ENCODE measurements around the gene TMEM141.
"Not testable (repeated sequence)": the region's sequence is repeated elsewhere in the genome, so short reads cannot be mapped to it uniquely, and the experiment has no call there.

TMEM141 gene

GRCh38 chr9:136831002-136831719, 40.0 kb downstream of the TMEM141 start:
- in situ Hi-C loops (cut with MboI; ENCODE audit: low pct_unique_long_range_greater_than_20kb, low sequenced_read_pairs, unreplicated experiment): no loop called here
- TF ChIP-seq, protein P1, sequence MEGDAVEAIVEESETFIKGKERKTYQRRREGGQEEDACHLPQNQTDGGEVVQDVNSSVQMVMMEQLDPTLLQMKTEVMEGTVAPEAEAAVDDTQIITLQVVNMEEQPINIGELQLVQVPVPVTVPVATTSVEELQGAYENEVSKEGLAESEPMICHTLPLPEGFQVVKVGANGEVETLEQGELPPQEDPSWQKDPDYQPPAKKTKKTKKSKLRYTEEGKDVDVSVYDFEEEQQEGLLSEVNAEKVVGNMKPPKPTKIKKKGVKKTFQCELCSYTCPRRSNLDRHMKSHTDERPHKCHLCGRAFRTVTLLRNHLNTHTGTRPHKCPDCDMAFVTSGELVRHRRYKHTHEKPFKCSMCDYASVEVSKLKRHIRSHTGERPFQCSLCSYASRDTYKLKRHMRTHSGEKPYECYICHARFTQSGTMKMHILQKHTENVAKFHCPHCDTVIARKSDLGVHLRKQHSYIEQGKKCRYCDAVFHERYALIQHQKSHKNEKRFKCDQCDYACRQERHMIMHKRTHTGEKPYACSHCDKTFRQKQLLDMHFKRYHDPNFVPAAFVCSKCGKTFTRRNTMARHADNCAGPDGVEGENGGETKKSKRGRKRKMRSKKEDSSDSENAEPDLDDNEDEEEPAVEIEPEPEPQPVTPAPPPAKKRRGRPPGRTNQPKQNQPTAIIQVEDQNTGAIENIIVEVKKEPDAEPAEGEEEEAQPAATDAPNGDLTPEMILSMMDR (IDR thresholded peaks at IDR 0.05; ENCODE audit: extremely low read depth, insufficient read depth, missing control alignments): no peak
- DNase-seq (ENCODE audit: low spot score): no peak

- no peak for DNase-seq (ENCODE audit: low spot score)
- in situ Hi-C loops (cut with MboI; ENCODE audit: low pct_unique_long_range_greater_than_20kb, low sequenced_read_pairs, unreplicated experiment): no loop called here
- TF ChIP-seq, protein P1 (IDR thresholded peaks at IDR 0.05; ENCODE audit: extremely low read depth, insufficient read depth, missing control alignments): no peak
These were observed 40.6 kb downstream of the TMEM141 start for GRCh38 chr9:136831720-136832104.

GRCh38 chr9:136832581-136832980, 41.4 kb downstream of the TMEM141 start:
- in situ Hi-C loops (cut with MboI; ENCODE audit: low pct_unique_long_range_greater_than_20kb, low sequenced_read_pairs, unreplicated experiment): no loop called here
- DNase-seq (ENCODE audit: low spot score): no peak
- TF ChIP-seq, protein P1 (IDR thresholded peaks at IDR 0.05; ENCODE audit: extremely low read depth, insufficient read depth, missing control alignments): no peak

DNA sequence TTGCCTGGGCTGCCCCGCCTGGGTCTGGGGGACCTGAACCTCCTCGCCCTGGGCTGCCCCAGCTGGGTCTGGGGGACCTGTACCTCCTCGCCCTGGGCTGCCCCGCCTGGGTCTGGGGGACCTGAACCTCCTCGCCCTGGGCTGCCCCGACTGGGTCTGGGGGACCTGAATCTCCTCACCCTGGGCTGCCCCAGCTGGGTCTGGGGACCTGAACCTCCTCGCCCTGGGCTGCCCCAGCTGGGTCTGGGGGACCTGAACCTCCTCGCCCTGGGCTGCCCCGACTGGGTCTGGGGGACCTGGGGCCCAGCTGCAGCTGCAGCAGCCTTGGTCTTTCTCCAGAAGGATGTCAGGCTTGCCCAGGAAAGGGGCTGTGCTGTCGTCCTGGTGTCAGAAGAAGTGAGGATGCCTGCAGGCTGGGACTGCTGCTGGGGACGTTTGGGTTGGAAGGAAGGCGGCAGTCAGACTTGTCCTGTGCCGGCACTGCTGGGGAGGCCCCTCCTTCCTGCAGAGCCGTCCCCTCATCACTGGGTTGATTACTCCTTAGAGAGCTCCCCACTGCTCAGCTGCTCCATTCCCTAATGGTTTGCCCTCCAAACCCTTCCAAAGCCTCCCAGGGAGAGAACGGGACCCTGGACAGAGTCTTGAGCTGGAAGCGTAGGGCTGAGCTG, 42.4 kb downstream of the TMEM141 start:
- in situ Hi-C loops (cut with MboI; ENCODE audit: low pct_unique_long_range_greater_than_20kb, low sequenced_read_pairs, unreplicated experiment); DNase-seq (ENCODE audit: low spot score): not testable (repeated sequence)

- no peak for DNase-seq (ENCODE audit: low spot score)
- TF ChIP-seq, protein P1 (IDR thresholded peaks at IDR 0.05; ENCODE audit: extremely low read depth, insufficient read depth, missing control alignments): no peak
- in situ Hi-C loops (cut with MboI; ENCODE audit: low pct_unique_long_range_greater_than_20kb, low sequenced_read_pairs, unreplicated experiment): no loop called here
These were observed 44.2 kb downstream of the TMEM141 start for GRCh38 chr9:136835162-136835931.

GRCh38 chr9:136835932-136836904, 45.1 kb downstream of the TMEM141 start:
- in situ Hi-C loops (cut with MboI; ENCODE audit: low pct_unique_long_range_greater_than_20kb, low sequenced_read_pairs, unreplicated experiment): no loop called here
- DNase-seq (ENCODE audit: low spot score): no peak
- TF ChIP-seq, protein P1 (IDR thresholded peaks at IDR 0.05; ENCODE audit: extremely low read depth, insufficient read depth, missing control alignments): no peak
